PC-9 (cell line): ENCODE data around the gene NTF3. TPM values are rescaled to one million over a fixed set of nuclear protein-coding genes. Genes with fewer than 3 reads are reported as not detected.

Experiments used
- BruUV-seq: library from RNA; stranded (reverse); fragments of 400-500 nt; replicated peaks from 2 replicates; lab custom pipeline; 2021; lab: Mats Ljungman, UMichigan
- CTCF ChIA-PET: fragments of 300-600 bp; sonication (Branson Sonifier 250); formaldehyde crosslinking; loops from one replicate; lab custom pipeline; 2022; ENCODE audit warnings: antibody characterized with exemption; lab: Charles Lee
- POLR2A ChIA-PET: fragments of 300-600 bp; sonication (Branson Sonifier 250); formaldehyde crosslinking; loops from one replicate; lab custom pipeline; 2022; ENCODE audit warnings: antibody characterized with exemption; ENCODE audit not compliant: unreplicated experiment; lab: Charles Lee
- DNase-seq, 2 experiments: peaks; one replicate each; pipeline versions ENCODE4 v3.0.0 to v3.0.0-alpha.2; 2015 to 2022; ENCODE audit warnings: mixed read lengths in 1 of 2
- H2AFZ ChIP-seq: fragments of 200-600 bp; sonication (generic); 2 replicates; pipeline ENCODE4 v1.8.1; 2017; ENCODE audit warnings: antibody characterized with exemption
- H3F3A ChIP-seq: fragments of 200-600 bp; sonication (generic); 2 replicates; pipeline ENCODE4 v1.8.1; 2017; ENCODE audit warnings: antibody characterized with exemption, mild to moderate bottlenecking, low read depth; ENCODE audit not compliant: insufficient read depth
- H3K27ac ChIP-seq: fragments of 200-600 bp; sonication (generic); 2 replicates; pipeline ENCODE4 v1.6.1; 2016; ENCODE audit warnings: mixed run types
- H3K27me3 ChIP-seq: fragments of 200-600 bp; sonication (generic); 2 replicates; pipeline ENCODE4 v1.6.1; 2016; ENCODE audit warnings: low read depth, mixed run types; ENCODE audit not compliant: insufficient read depth
- H3K36me3 ChIP-seq: fragments of 200-600 bp; sonication (generic); 2 replicates; pipeline ENCODE4 v1.6.1; 2016; ENCODE audit warnings: low read depth, mixed run types
- H3K4me1 ChIP-seq: fragments of 200-600 bp; sonication (generic); replicated peaks from 2 replicates; pipeline ENCODE4 v1.6.1; 2016; ENCODE audit warnings: mixed run types; ENCODE audit not compliant: insufficient read depth
- H3K4me2 ChIP-seq: fragments of 200-600 bp; sonication (generic); 2 replicates; pipeline ENCODE4 v1.6.1; 2017; ENCODE audit warnings: mixed run types
- H3K4me3 ChIP-seq: fragments of 200-600 bp; sonication (generic); 2 replicates; pipeline ENCODE4 v1.6.1; 2016; ENCODE audit warnings: mixed run types
- H3K79me2 ChIP-seq: fragments of 200-600 bp; sonication (generic); 2 replicates; pipeline ENCODE4 v1.6.1; 2017; ENCODE audit warnings: low read depth, mixed run types
- H3K9me2 ChIP-seq: fragments of 200-600 bp; sonication (generic); 2 replicates; pipeline ENCODE4 v1.8.1; 2017; ENCODE audit warnings: mild to moderate bottlenecking; ENCODE audit not compliant: insufficient read depth
- H3K9me3 ChIP-seq: fragments of 200-600 bp; sonication (generic); 2 replicates; pipeline ENCODE4 v1.8.1; 2016; ENCODE audit warnings: low read depth; ENCODE audit not compliant: insufficient read depth
- H4K20me1 ChIP-seq: fragments of 200-600 bp; sonication (generic); 2 replicates; pipeline ENCODE4 v1.8.1; 2017; ENCODE audit not compliant: insufficient read depth
- CTCF ChIP-seq: fragments of 200-600 bp; sonication (generic); conservative IDR thresholded peaks from 2 replicates; pipeline ENCODE4 v1.6.1; 2017; ENCODE audit warnings: mixed run types, antibody characterized with exemption, mild to moderate bottlenecking, moderate library complexity
- EZH2 ChIP-seq: fragments of 200-600 bp; sonication (generic); IDR thresholded peaks from 2 replicates; pipeline ENCODE4 v1.8.0; 2017; ENCODE audit warnings: antibody characterized with exemption, low read depth
- intact Hi-C: fragments of 100-400 bp; cut with micrococcal nuclease; formaldehyde crosslinking; loops from one replicate; pipeline ENCODE4 v1.10.0; 2022; ENCODE audit not compliant: unreplicated experiment
- total RNA-seq: library from RNA; stranded (reverse); gene quantifications from 2 replicates; pipeline ENCODE4 v1.2.3, GENCODE V29; 2021

NTF3 gene
- total RNA-seq, 1 experiment from 2014 or later, result not detected

- H2AFZ ChIP-seq, result no peak overlapping the region
- no peak overlapping the region for H3K4me3 ChIP-seq
- no peak overlapping the region for H3K27ac ChIP-seq
- TF ChIP-seq CTCF, result no peak
- no peak for TF ChIP-seq EZH2
- peak in 1 of 2 experiments; percentile 12 for DNase-seq
- H3F3A ChIP-seq, result no peaks in the 10 kb centered on the region
- no peaks in the 10 kb centered on the region for H3K36me3 ChIP-seq
- no peaks in the 10 kb centered on the region for H3K4me1 ChIP-seq
- no peaks in the 10 kb centered on the region for H3K9me3 ChIP-seq
- H3K79me2 ChIP-seq, result no peaks in the 10 kb centered on the region
- ChIA-PET POLR2A (no interaction called here), CTCF (no interaction called here)
- no peak overlapping the region for H3K4me2 ChIP-seq
- BruUV-seq, result no TSS peak
- no peaks in the 10 kb centered on the region for H3K9me2 ChIP-seq
- intact Hi-C loops, result no loop called here
- H3K27me3 ChIP-seq, result peaks cover 12% of the 10 kb centered on the region
- H4K20me1 ChIP-seq, result no peaks in the 10 kb centered on the region
These were observed 36.3 kb upstream of the NTF3 start for GRCh38 chr12:5395443-5396271.

GRCh38 chr12:5396541-5396940, 35.4 kb upstream of the NTF3 start:
- TF ChIP-seq CTCF, result no peak
- no peak for TF ChIP-seq EZH2
- no peaks in the 10 kb centered on the region for H4K20me1 ChIP-seq
- no peaks in the 10 kb centered on the region for H3K9me3 ChIP-seq
- ChIA-PET CTCF (no interaction called here), POLR2A (no interaction called here)
- H3K79me2 ChIP-seq, result no peaks in the 10 kb centered on the region
- BruUV-seq, result no TSS peak
- DNase-seq, result peak in 1 of 2 experiments; percentile 31
- H3K4me2 ChIP-seq, result no peak overlapping the region
- no peaks in the 10 kb centered on the region for H3K36me3 ChIP-seq
- peaks cover 21% of the 10 kb centered on the region for H3K27me3 ChIP-seq
- no peak overlapping the region for H2AFZ ChIP-seq
- intact Hi-C loops, result no loop called here
- no peaks in the 10 kb centered on the region for H3K4me1 ChIP-seq
- H3K9me2 ChIP-seq, result no peaks in the 10 kb centered on the region
- no peak overlapping the region for H3K4me3 ChIP-seq
- no peak overlapping the region for H3K27ac ChIP-seq
- no peaks in the 10 kb centered on the region for H3F3A ChIP-seq

GRCh38 chr12:5399266-5399665, 32.6 kb upstream of the NTF3 start:
- H3F3A ChIP-seq, result no peaks in the 10 kb centered on the region
- no peak overlapping the region for H3K4me3 ChIP-seq
- H3K9me3 ChIP-seq, result no peaks in the 10 kb centered on the region
- H2AFZ ChIP-seq, result no peak overlapping the region
- no peaks in the 10 kb centered on the region for H3K79me2 ChIP-seq
- no peaks in the 10 kb centered on the region for H4K20me1 ChIP-seq
- intact Hi-C loops, result no loop called here
- ChIA-PET POLR2A (no interaction called here), CTCF (no interaction called here)
- H3K27me3 ChIP-seq, result peaks cover 34% of the 10 kb centered on the region
- no peaks in the 10 kb centered on the region for H3K4me1 ChIP-seq
- no peak overlapping the region for H3K4me2 ChIP-seq
- BruUV-seq, result no TSS peak
- no peak overlapping the region for H3K27ac ChIP-seq
- no peaks in the 10 kb centered on the region for H3K9me2 ChIP-seq
- no peak for DNase-seq
- no peaks in the 10 kb centered on the region for H3K36me3 ChIP-seq
- TF ChIP-seq EZH2 (no peak), CTCF (no peak)
